NCI-H1694 treated with DMSO at 0.1 percent for 48 hours (cell line): ENCODE results near the gene IGDCC3.

Experiments
- DNase-seq: peaks from one replicate; lab custom pipeline; 2025; lab: John Stamatoyannopoulos, UW

The IGDCC3 gene

DNA sequence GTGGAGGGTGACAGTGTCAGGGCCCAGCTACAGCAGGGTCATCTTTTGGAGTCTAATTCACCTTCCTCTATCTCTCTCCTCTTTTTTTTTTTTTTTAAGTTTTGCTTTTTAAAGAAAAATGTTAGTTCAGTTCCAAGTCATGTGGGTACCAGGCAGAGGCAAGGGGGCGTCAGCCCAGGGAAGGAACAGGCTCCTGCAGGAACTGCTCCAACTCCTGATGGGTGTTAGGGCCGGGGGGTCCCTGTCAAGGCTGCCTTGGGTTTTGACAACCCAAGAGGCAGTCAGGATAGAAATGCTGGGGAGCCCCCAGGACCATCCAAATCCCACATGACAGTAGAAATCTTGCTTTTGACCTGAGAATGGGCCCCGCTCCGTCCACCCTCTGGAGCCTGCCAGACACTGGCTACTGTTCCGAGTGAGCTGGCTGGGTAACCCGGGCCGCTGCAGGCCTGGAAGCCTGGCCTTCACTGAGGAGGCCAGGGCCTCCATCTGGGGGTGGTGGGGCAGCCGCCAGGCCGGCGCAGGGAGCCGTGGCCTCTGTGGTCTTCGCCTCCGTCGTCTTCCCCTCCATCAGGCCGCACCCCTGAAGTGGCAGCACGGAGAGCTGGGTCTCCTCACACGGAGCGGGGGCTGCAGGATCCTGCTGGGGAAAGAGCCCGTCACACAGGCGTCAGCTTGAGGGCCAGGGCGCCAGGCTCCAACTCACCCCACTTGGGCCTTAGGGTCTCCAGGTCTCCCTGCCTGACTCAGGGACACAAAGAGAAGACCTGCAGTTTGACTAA lies 49.1 kb downstream of the IGDCC3 start:
- no peak for DNase-seq

DNA sequence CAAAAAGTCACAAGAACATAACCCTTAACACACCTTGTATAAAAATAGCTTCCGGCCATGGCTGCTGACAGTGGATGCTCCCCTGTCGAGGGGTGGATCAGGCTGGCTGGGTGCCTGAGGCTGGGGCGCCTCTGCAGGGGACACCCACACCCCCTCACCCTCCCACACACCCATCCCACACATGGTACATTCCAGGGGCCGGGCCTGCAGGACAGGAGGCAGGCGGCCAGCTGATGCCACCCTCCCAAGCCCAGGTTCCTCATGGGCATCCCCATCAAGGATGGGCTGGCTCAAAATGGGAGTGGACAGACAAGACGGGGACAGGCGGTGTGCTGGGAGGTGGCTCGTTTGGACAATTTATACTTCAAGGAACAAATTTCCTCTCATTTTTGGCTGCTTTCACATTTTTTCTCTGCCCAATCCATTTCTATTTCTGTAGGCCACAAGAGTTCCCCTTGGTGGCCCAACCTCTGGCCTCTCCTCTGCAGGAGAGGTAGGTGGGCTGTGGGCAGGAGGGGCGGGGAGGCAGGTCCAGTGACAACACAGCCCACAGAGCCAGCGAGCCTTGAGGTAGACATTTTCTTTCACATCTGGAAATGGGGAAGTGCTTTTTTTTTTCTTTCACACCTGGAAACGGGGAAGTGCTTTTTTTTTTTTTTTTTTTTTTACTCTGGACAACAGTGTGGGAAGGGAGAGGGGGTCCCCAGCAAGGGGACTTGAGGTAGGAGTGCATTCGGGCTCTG lies 50.0 kb downstream of the IGDCC3 start:
- no peak for DNase-seq

DNA sequence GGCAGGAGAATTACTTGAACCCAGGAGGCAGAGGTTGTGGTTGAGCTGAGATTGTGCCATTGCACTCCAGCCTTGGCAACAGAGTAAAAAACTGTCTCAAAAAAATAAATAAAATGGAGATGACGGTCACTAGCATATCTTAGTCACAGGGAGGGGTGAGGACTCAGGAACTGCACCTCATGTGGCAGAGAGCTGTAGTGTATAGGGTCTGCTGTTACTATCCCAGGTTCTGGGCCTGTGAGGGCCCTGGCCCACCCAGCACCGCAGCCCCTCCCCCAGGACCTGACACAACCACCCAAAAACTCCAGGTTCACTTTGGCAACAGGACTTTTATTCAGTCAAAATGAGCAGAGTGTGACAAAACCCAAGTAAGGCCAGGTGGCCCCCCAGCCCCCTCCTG lies 51.0 kb downstream of the IGDCC3 start:
- no peak for DNase-seq

DNA sequence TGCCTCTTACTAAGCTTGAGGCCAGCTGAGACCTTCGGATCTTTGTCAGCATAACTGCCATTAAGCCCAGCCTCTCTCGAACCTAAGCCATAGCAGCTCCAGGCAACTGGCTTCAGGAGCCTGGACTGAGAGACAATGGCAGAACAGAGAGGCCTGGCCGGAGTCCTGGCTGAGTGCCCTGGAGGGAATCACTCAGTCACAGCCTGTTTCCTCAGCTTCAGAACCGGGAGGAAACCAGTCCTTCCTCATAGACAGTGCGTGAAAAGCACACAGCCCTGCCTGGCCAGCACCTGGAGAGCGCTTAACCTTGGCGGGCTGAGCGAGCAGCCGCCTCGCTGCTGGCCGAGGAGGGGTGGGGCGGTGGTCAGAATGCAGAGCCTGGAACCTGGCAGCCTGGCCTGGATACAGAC lies 51.7 kb downstream of the IGDCC3 start:
- no peak for DNase-seq

DNA sequence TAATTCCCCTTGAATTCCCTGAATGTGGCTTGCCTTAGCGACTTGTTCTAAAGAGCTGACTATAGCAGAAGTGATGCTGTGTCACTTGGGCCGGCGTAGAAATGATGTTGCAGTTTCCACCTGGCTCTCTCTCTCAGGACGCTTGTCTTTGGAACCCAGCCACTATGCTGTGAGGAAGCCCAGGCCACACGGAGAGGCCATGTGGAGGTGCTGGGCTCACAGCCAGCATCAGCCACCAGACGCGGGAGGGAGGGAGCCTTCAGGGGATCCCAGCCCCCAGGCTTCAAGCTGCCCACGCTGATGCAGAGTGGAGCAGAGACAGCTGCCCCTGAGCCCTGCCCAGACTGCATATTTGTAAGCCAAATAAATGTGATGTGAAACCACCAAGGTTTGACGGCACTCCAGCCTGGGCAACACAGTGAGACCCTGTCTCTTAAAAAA lies 54.7 kb downstream of the IGDCC3 start:
- DNase-seq, result peak; percentile 94

DNA sequence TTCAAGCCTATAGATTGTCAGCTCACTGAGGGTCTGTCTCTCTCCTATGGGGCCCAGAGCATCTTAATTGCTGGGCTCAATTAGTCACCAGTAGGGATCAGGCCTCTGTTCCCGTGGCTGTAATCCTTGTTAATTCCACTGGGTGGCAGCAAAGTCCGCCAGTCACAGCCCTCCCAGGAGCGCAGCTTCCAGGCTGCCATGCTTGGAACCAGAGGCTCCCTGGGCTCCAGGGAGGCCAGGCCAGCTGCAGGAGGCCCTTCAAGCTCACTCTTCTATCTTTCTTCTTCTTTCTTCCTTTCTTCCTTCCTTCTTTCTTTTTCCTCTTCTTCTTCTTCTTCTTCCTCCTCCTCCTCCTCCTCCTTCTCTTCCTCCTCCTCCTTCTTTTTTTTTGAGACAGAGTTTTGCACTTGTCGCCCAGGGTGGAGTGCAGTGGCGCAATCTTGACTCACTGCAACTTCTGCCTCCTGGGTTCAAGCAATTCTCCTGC lies 58.9 kb downstream of the IGDCC3 start:
- peak; percentile 63 for DNase-seq

DNA sequence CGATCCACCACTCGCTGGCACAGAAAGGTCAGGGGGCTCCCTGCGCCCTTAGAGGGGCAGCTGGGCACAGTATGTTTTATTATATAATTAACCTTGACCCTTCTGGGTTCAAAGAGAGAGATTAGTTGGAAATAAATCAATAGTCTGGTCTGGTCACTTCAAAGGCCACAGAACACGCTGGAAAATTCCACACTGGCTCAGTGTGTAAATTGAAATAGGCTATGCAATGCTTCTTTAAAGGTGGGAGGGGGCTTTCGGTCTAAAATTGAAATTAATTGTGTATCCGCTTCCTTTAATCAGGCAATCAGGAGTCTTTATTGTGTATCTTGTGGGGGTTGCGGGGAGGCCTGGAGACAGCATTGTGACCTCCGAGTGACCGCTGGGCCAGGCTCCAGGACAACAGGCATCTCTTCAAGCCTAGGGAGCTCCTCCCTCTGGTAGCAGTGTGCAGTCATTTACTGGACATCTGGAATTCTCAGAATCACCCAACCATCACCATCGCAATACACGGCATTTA lies 65.3 kb downstream of the IGDCC3 start:
- no peak for DNase-seq

DNA sequence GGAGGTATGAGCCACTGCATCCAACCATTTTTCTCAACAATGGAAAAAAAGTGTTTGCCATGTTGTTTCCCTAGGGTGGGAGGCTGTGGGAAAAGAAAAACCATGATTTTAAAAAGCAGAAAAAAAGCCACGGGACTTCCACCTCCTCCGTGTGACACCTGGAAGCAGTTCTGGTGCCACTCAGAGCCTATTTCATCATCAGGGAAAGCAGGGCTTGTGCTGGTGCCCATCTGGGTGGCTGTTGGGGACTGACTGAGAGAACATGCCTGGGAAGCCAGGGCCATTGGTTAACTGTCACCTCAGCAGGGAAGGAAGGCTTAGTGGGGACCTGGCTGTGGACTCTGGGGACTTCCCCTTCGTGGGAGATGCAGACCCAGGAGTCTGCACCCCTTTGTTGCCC lies 66.0 kb downstream of the IGDCC3 start:
- DNase-seq, result no peak

DNA sequence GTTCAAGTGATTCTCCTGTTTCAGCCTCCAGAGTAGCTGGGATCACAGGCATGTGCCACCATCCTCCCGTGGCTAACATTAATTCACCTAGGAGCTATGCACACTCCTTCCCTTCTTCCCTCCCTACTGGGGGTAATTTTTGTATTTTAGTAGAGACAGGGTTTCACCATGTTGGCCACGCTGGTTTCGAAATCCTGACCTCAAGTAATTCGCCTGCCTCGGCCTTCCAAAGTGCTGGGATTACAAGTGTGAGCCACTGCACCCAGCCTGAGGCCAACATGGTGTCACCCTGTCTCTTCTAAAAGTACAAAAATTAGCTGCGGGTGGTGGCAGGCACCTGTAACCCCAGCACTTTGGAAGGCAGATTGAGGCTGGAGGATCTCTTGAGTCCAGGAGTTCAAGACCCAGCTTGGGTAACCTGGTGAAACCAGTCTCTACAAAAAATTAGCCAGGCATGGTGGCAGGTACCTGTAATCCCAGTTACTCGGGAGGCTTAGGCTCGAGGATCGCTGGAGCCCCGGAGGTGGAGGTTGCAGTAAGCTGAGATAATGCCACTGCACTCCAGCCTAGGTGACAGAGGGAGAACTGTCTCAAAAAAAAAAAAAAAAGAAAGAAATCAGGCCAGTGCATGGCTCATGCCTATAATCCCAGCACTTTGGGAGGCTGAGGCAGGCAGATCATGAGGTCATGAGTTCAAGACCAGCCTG lies 67.2 kb downstream of the IGDCC3 start:
- DNase-seq, result no peak

DNA sequence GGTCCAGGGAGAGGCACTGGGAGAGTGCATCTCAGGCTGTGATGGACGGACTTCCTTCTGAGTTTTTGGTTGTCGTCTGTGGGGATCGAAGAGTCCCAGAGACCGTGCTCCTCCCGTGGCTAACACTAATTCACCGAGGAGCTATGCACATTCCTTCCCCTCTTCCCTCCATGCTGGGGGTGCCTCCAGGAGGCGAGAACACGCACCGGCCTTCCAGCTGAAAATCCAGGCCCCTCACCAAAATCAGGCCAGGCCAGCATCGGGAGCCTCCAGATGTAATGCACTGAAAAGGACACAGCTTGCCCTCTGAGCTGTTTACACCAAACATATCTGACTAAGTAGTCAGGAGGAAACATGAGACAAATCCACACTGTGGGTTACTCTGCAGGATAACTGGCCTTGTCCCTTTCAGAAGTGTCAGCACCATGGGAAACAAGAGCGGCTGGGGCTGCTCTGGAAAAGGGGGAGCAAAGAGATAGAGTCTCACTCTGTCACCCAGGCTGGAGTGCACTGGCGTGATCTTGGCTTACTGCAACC lies 67.9 kb downstream of the IGDCC3 start:
- no peak for DNase-seq

DNA sequence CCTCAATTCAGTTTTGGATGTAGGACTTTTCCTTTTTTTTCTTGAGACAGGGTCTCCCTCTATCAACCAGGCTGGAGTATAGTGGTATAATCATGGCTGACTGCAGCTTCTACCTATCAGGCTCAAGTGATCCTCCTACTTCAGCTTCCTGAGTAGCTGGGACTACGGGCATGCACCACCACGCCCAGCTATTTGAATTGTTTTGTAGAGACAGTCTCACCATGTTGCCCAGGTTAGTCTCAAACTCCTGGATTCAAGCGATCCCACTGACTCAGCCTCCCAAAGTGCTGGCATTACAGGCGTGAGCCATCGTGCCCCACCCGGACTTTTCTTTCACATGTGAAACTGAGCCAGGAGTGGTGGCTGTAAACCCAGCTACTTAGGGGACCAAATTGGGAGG lies 69.8 kb downstream of the IGDCC3 start:
- no peak for DNase-seq

DNA sequence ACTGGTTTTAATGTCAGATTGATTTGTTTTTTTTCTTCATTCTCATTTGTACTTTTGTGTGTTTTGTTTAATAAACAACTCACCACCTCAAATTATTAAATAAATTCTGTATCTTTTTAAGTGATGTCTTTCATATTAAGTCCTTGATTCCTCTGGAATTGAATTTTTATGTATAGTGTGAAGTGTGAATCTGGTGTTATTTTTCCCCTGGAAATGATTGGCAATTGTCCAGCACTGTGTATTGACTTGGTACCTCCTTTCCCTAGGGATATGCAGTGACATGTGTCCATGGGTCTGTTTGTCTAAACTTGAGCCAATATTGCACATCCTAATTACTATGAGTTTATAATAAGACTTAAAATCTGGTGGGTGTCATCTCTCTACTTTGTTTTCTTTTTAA lies 71.3 kb downstream of the IGDCC3 start:
- DNase-seq, result no peak

DNA sequence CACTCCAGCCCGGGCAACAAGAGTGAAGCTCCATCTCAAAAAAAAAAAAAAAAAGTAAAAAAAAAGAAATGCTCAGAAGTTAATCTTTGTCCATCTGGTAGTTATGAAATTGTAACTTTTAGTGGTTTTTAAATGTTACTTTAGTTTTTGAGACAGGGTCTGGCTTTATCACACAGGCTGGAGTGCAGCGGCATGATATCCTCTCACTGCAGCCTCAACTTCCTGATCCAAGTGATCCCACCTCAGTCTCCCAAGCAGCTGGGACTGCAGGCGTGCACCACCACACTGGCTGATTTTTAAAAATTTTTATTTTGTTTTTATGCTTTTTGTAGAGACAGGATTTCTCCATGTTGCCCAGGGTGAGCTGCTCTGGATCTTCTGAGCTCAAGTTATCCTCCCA lies 72.0 kb downstream of the IGDCC3 start:
- no peak for DNase-seq

DNA sequence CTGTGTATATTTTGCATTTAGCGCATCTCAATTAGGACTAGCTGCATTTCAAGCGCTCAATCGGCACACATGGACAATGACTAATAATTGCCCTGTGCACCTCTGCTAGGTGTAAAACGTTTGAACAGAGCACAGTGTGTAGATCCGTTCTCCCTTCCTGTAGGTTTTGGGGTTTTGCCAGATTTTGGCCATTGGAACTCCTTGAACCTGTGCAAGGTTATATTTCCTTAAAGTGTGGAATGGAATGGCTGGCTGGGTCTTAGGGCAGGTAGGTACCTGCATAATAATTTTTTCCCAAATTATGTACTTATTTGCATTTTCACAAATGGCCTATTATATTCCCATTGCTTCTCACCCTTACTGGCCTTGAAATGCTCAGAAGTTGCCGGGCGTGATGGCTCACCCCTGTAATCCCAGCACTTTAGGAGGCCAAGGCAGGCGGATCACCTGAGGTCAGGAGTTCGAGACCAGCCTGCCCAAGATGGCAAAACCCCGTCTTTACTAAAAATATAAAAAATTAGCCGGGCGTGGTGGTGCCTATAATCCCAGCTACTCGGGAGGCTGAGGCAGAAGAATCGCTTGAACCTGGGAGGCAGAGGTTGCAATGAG lies 72.5 kb downstream of the IGDCC3 start:
- DNase-seq, result no peak

DNA sequence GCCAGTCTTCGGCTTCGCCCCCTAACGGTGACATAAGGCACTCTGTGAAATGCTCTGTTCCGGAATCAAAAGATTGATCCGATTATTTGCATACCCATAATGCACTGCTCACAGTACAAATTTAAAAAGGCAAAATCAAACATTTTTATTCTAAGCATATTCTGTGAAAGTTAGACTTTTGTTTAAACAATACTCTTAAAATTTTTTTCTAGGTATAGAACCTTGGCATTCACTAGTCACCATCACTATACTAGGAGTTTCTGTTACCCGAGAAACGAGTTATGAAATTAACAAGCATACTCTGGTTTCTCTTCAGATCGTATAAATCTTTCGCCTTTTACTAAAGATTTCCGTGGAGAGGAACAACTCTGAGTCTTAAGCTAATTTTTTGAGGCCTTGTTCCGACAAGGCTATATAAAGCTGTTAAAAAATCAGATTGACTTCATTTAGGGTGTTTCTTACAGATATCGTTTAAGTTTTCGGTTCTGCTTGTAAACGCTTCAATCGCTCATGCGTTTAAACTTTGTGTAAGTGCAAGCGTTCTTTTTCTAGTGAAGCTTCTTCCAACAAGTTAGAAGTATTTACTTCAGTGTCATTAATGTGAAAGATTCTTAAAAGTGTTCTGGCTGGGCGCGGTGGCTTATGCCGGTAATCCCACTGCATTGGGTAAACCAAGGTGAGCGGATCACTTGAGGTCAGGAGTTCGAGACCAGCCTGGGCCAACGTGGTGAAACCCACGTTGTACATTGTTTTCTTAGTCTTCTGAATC lies 73.2 kb downstream of the IGDCC3 start, which contains the start of gene RNU5B-1:
Gene RNU5B-1 (plus strand): TSS at position 297 of the 769 bp plus-strand sequence.
- peak; percentile 98 for DNase-seq

DNA sequence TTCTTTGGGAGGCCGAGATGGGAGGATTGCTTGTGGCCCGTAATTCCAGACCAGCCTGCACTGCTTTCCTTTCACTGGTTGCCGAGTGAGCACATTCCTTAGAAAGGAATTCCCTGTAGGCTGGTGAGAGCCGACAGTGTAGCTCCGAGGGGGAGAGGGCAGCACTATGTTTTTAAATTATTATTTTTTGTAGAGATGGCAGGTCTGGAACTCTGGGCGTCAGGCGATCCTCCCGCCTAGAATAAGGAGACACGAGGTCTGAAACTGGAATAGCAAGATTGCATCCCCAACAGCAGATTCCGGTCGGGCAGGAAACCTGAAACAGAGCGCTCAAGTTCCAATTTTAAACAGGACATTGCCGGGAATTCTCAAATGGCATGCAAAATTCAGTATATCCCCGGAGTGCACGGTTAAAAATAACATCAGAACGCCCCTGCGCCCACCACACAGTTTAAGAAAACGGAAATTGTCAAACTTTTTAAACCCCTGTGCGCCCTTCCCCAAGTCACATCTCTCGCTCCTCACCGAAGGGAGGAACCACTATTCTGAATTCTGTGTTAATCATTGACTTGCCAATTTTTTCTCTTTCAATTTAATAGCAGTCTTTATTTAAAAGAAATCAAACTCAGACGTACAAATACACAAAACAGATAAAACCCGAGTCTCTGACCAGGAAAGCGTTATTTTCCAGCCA lies 74.0 kb downstream of the IGDCC3 start:
- DNase-seq, result peak; percentile 43

DNA sequence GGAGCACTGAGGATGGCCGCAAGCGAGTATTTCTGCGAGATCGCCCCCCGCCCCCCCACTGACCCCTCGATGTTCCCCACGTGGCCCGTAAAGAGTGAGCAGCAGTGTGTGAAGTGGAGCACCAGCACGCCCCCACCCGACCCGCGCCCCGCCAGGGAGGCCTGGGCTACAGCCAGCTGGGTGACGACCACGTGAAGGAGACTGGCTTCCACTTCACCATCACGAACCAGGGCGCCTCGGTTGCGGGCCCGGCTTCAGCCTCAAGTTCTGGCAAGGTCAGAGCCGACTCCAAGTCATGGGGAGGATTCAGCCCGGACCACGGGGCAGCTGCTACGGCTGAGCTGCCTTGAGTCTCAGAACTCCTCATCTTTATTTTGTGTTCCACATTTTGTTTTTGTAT lies 75.7 kb downstream of the IGDCC3 start:
- no peak for DNase-seq

DNA sequence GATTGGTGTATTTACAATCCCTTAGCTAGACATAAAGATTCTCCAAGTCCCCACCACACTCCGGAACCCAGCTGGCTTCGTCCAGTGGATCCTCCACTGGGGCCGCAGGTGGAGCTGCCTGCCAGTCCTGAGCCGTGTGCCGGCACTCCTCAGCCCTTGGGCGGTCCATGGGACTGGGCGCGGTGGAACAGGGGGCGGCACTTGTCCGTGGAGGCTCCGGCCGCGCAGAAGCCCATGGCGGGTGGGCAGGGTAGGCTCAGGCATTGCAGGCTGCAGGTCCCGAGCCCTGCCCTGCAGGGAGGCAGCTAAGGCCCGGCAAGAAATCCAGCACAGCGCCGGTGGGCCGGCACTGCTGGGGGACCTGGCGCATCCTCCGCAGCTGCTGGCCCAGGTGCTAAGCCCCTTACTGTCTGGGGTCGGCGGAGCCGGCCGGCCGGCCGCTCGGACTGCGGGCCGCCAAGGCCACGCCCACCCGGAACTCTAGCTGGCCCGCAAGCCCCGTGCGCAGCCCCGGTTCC lies 76.8 kb downstream of the IGDCC3 start:
- DNase-seq, result no peak

DNA sequence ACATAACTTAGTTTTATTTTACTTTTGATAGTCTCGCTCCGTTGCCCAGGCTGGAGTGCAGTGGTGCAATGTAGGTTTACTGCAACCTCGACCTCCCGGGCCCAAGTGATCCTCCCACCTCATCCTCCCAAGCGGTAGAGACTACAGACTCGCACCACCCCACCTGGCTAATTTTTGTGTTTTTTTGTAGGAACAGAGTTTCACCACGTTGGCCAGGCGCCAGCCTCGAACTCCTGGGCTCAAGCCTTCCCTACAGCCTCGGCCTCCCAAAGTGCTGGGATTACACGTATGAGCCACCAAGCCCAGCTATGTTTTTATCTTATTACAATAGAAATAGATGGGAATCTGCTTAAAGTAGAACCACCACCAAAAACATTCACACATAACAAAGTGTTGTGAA lies 79.1 kb downstream of the IGDCC3 start:
- DNase-seq, result no peak

DNA sequence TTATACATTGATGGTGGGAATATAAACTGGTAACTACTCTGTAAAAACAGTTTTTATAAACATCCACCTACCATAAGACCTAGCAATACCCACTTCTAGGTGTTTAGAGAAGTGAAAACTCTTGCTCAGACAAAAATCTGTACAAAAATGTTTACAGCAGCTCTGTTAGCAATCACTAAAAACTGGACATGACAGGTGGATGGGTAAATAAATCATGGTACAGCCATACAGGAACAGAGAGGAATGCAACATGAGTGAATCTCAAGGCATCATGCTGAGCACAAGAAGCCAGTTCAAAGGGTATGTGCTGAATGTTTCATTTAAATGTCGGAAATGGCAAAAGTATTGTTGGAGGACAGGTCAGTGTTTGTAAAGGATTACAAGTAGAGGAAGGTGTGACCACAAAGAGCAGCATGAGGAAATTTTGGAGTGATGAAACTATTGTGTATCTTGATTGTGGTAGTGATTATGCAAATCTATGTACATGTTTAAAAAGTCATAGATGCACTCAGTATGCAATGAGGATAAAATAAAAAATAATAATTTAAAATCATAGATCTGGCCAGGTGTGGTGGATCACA lies 84.8 kb downstream of the IGDCC3 start:
- no peak for DNase-seq
